HG02642 (cell line): ENCODE data around the gene ZNF648.
A peak's percentile ranks its signal among the peaks of the same experiment; 100 is the strongest.
"Not testable (repeated sequence)": the region's sequence is repeated elsewhere in the genome, so short reads cannot be mapped to it uniquely, and the experiment has no call there.

ENCODE experiments used
- ATAC-seq: cut with Tn5 transposase; IDR thresholded peaks from one replicate; pipeline ENCODE4 v1.9.1; 2021; ENCODE audit warnings: mild to moderate bottlenecking; ENCODE audit not compliant: unreplicated experiment, poor library complexity

Gene ZNF648

GRCh38 chr1:182035097-182035770, 26.3 kb downstream of the ZNF648 start:
- no peak for ATAC-seq

- no peak for ATAC-seq
Observed at GRCh38 chr1:182032251-182032650, 29.3 kb downstream of the ZNF648 start.

GRCh38 chr1:182029379-182030331, 31.9 kb downstream of the ZNF648 start:
- peak; percentile 95 for ATAC-seq

- no peak for ATAC-seq
Observed at GRCh38 chr1:182029002-182029378, 32.5 kb downstream of the ZNF648 start.

- no peak for ATAC-seq
Observed at GRCh38 chr1:182015360-182015759, 46.2 kb downstream of the ZNF648 start.

- not testable (repeated sequence) for ATAC-seq
Observed at GRCh38 chr1:182010800-182011370, 50.6 kb downstream of the ZNF648 start.

- ATAC-seq: not testable (repeated sequence)
Observed at GRCh38 chr1:182005398-182005797, 56.1 kb downstream of the ZNF648 start.

- ATAC-seq: no peak
Observed at GRCh38 chr1:182004601-182005000, 56.9 kb downstream of the ZNF648 start.
